Activated B cell treated with CpG ODN at 0.5 μM for 24 hours (primary cell): ENCODE measurements around the gene PGAP3. TPM values are rescaled to one million over a fixed set of nuclear protein-coding genes. Genes with fewer than 3 reads are reported as not detected.

ENCODE experiments used
- ATAC-seq: fragments of 200-7000 bp; cut with Tn5 transposase; one replicate; pipeline ENCODE4 v1.10.0; 2021; ENCODE audit warnings: low read depth, mild to moderate bottlenecking, moderate library complexity
- CTCF ChIA-PET: fragments of 350-600 bp; sonication (Branson Sonifier 250); formaldehyde crosslinking; loops from one replicate; lab custom pipeline; 2021; ENCODE audit warnings: antibody characterized with exemption; lab: Charles Lee
- POLR2A ChIA-PET: fragments of 350-600 bp; sonication (Branson Sonifier 250); formaldehyde crosslinking; loops from one replicate; lab custom pipeline; 2021; ENCODE audit warnings: antibody characterized with exemption; lab: Charles Lee
- DNase-seq: peaks from one replicate; pipeline ENCODE4 v3.0.0; 2022
- H3K27ac Mint-ChIP-seq: one replicate; pipeline ENCODE4 v1.8.0; 2020; ENCODE audit warnings: mixed read lengths
- H3K27me3 Mint-ChIP-seq: one replicate; pipeline ENCODE4 v1.8.0; 2021; ENCODE audit warnings: mixed read lengths
- H3K36me3 Mint-ChIP-seq: one replicate; pipeline ENCODE4 v1.8.0; 2021; ENCODE audit warnings: low read depth, mixed read lengths
- H3K4me1 Mint-ChIP-seq: one replicate; pipeline ENCODE4 v1.8.0; 2021; ENCODE audit warnings: mixed read lengths
- H3K4me3 Mint-ChIP-seq: one replicate; pipeline ENCODE4 v1.8.0; 2020; ENCODE audit warnings: mild to moderate bottlenecking, mixed read lengths
- H3K9me3 Mint-ChIP-seq: one replicate; pipeline ENCODE4 v1.8.0; 2020; ENCODE audit warnings: mixed read lengths
- intact Hi-C: fragments of 100-400 bp; cut with micrococcal nuclease; formaldehyde crosslinking; loops from one replicate; pipeline ENCODE4 v1.15.1; 2024
- total RNA-seq: library from RNA; stranded (reverse); gene quantifications from 2 replicates; pipeline ENCODE4 v1.2.3, GENCODE V29; 2022
- TF ChIP-seq, protein P1 (sequence below): fragments of 200-600 bp; IDR thresholded peaks from one replicate; pipeline ENCODE4 v1.8.0; 2022; ENCODE audit warnings: antibody characterized with exemption, mild to moderate bottlenecking

Gene PGAP3
- total RNA-seq, 1 donor from 2014 or later, result 24.0 TPM

DNA sequence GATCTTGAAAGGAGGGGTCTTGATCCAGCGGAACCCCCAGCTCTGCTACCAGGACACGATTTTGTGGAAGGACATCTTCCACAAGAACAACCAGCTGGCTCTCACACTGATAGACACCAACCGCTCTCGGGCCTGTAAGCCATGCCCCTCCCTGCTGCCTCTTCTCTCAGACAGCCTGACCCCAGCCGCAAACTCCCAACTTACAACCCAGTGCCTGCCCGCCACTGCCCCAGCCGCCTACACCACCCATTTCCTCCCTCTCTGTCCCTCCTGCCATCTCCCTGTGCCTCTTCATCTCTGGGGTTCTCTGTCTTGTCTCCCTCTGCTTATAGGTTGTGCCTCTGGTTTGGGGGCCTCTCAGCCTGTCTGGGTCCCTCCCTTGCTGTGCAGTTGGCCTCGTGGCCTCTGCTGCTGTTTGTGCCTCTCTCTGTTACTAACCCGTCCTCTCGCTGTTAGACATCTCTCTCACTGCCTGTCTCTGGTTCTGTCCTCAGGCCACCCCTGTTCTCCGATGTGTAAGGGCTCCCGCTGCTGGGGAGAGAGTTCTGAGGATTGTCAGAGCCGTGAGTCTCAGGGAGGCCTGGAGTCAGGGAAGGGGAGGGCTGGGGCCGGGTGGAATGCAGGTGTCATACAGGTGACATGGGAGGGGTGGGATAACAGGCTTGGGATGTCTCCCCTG lies 21.6 kb upstream of the PGAP3 start:
- ChIA-PET CTCF (interaction anchor here (0.5 kb wide), 1 partner anchor 253 kb away, joined by 3 read pairs; no protein-coding TSS in a partner anchor), POLR2A (no interaction called here)
- DNase-seq (no peak), ATAC-seq (no peak)
- intact Hi-C loops, result no loop called here
- Mint-ChIP-seq H3K4me1 (peaks cover 13% of the 10 kb centered on the region), H3K36me3 (no peaks in the 10 kb centered on the region), H3K27me3 (no peaks in the 10 kb centered on the region), H3K27ac (no peak overlapping the region), H3K4me3 (no peak overlapping the region), H3K9me3 (no peaks in the 10 kb centered on the region)
- TF ChIP-seq, protein P1, sequence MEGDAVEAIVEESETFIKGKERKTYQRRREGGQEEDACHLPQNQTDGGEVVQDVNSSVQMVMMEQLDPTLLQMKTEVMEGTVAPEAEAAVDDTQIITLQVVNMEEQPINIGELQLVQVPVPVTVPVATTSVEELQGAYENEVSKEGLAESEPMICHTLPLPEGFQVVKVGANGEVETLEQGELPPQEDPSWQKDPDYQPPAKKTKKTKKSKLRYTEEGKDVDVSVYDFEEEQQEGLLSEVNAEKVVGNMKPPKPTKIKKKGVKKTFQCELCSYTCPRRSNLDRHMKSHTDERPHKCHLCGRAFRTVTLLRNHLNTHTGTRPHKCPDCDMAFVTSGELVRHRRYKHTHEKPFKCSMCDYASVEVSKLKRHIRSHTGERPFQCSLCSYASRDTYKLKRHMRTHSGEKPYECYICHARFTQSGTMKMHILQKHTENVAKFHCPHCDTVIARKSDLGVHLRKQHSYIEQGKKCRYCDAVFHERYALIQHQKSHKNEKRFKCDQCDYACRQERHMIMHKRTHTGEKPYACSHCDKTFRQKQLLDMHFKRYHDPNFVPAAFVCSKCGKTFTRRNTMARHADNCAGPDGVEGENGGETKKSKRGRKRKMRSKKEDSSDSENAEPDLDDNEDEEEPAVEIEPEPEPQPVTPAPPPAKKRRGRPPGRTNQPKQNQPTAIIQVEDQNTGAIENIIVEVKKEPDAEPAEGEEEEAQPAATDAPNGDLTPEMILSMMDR, result no peak

DNA sequence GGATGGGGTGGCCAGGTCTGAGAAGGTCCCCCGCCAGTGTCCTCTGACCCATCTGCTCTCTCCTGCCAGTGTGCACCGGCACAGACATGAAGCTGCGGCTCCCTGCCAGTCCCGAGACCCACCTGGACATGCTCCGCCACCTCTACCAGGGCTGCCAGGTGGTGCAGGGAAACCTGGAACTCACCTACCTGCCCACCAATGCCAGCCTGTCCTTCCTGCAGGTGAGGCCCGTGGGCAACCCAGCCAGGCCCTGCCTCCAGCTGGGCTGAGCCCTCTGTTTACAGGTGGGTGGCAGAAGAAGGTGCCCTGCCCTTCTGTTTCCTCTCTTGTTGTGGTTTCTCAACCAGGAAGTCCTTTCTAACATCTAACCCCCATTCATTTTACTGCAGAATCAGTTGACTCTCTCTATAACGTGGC lies 19.1 kb upstream of the PGAP3 start:
- DNase-seq (no peak), ATAC-seq (no peak)
- no peak overlapping the region for H3K4me3 Mint-ChIP-seq
- ChIA-PET POLR2A (no interaction called here), CTCF (no interaction called here)
- H3K27me3 Mint-ChIP-seq, result peaks cover 2% of the 10 kb centered on the region
- peaks cover 17% of the 10 kb centered on the region for H3K4me1 Mint-ChIP-seq
- H3K36me3 Mint-ChIP-seq, result no peaks in the 10 kb centered on the region
- no peak overlapping the region for H3K27ac Mint-ChIP-seq
- intact Hi-C loops, result no loop called here
- H3K9me3 Mint-ChIP-seq, result no peaks in the 10 kb centered on the region
- TF ChIP-seq, protein P1, result no peak

DNA sequence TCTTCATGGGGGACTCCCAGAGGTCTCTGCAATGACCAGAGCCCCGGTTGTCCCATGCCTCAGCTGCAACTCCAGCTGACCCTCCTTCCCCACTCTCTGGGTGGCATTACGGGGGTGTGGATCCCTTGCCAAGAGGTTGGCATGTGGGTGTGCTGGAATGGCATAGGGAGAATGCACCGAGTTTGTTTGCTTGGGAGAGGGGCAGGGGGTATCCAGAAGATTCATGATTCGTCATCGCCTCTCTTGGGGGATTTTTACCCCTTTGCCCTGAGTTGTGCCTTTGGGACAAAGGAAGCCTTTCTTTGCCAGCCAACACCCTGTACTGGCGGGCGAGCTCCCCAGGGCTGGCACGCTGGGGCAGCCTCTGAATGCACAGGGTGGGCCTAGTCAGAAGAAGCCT lies 18.5 kb upstream of the PGAP3 start:
- Mint-ChIP-seq H3K4me3 (no peak overlapping the region), H3K36me3 (no peaks in the 10 kb centered on the region), H3K4me1 (peaks cover 17% of the 10 kb centered on the region), H3K27me3 (peaks cover 7% of the 10 kb centered on the region), H3K9me3 (no peaks in the 10 kb centered on the region), H3K27ac (no peak overlapping the region)
- DNase-seq, result no peak
- TF ChIP-seq, protein P1, result no peak
- POLR2A ChIA-PET, result no interaction called here
- intact Hi-C loops, result no loop called here
- ATAC-seq, result no peak
- CTCF ChIA-PET, result no interaction called here

DNA sequence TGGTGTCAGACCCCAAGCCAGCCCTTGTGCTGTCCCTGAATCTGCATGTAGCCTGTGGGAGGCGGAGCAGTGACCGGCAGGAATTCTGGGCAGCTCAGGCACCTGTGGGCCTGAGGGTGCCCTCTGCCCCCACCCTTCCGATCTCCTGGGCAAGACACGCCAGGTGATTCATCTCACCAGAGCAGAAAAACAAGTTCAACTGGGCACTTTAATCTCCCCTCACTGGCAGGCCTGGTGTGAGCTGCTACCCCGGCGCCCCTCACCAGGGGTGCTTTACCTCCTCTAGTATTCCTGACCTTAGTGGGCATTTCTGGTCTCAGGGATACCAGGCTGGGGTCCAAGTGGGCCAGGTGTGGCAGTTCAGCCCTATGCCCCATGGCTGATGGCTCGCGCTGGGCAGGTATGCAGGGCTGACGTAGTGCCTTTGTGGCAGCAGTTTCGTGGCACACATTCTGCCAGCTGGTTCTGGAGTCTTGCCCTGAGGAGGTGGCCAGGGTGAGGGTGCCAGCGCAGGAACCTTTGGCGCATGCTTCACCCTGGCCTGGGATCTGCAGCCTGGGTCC lies 18.0 kb upstream of the PGAP3 start:
- ChIA-PET CTCF (no interaction called here), POLR2A (no interaction called here)
- TF ChIP-seq, protein P1, result no peak
- no peak for DNase-seq
- ATAC-seq, result no peak
- H3K9me3 Mint-ChIP-seq, result no peaks in the 10 kb centered on the region
- intact Hi-C loops, result no loop called here
- no peaks in the 10 kb centered on the region for H3K36me3 Mint-ChIP-seq
- peaks cover 19% of the 10 kb centered on the region for H3K4me1 Mint-ChIP-seq
- no peak overlapping the region for H3K27ac Mint-ChIP-seq
- peaks cover 12% of the 10 kb centered on the region for H3K27me3 Mint-ChIP-seq
- H3K4me3 Mint-ChIP-seq, result no peak overlapping the region

DNA sequence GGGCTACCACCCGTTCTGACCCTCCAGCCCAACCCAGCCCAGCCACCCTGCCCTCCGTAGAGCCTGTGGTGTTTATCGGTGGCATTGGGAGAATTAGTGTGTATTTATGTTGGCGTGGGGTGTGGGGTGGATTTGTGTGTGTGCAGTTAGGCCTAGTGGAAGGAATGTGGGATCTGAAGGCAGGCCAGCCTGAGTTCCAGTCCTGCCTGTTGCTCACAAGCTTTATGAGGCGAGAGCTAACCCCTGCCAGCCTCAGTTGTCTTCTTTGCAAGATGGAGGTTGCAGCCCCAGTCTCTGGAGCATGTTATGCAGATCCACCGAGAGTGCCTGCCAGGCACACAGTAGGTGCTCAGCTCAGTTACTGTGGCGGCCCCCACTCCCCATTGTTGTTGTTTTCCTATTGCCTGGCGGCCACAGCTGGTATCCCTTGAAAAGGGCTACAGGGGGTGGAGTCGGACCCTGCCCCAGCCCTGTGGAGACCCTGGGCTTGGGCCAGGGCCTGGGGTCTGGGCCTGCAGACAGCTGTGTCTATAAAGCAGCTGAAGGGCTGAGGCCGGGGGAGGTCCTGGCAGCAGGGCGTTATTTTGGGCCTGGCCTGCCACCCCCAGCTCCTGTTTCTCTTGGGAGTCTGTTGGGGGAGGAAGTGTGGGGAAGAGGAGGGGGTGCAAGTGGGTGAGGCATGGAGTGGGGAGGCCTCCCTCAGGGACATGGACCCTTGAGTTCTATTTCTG lies 17.1 kb upstream of the PGAP3 start:
- ChIA-PET CTCF (no interaction called here), POLR2A (interaction anchor here (0.6 kb wide), 4 partner anchors 9 to 836 kb away, joined by 3 to 4 read pairs (median 4); no protein-coding TSS in a partner anchor)
- intact Hi-C loops, result no loop called here
- ATAC-seq, result no peak
- H3K4me1 Mint-ChIP-seq, result peaks cover 23% of the 10 kb centered on the region
- H3K4me3 Mint-ChIP-seq, result no peak overlapping the region
- H3K9me3 Mint-ChIP-seq, result no peaks in the 10 kb centered on the region
- H3K27ac Mint-ChIP-seq, result no peak overlapping the region
- no peaks in the 10 kb centered on the region for H3K36me3 Mint-ChIP-seq
- H3K27me3 Mint-ChIP-seq, result peaks cover 16% of the 10 kb centered on the region
- TF ChIP-seq, protein P1, result no peak
- no peak for DNase-seq
